Right cardiac atrium (tissue), 5 donors: ENCODE data around the gene MRM1. TPM values are rescaled to one million over a fixed set of nuclear protein-coding genes. Genes with fewer than 3 reads are reported as not detected.

Experiments used
- ATAC-seq, 2 donors: fragments of 200-7000 bp; cut with Tn5 transposase; one replicate each; pipeline versions ENCODE4 v1.8.0 to v1.9.1; 2020; ENCODE audit warnings: moderate library complexity in 2 of 2, mild to moderate bottlenecking in 1 of 2
- DNase-seq, 3 donors: peaks; one replicate each; pipeline ENCODE4 v3.0.0-alpha.2; 2020
- H3K27ac ChIP-seq: one replicate; pipeline ENCODE4 v1.5.1; 2013; ENCODE audit warnings: mild to moderate bottlenecking, low read length, control low read depth, moderate library complexity
- H3K27me3 ChIP-seq: one replicate; pipeline ENCODE4 v1.6.1; 2013; ENCODE audit not compliant: control insufficient read depth, insufficient read depth
- H3K4me1 ChIP-seq: one replicate; pipeline ENCODE4 v1.6.1; 2013; ENCODE audit warnings: low read length; ENCODE audit not compliant: control insufficient read depth, insufficient read depth
- H3K4me3 ChIP-seq: one replicate; pipeline ENCODE4 v1.5.1; 2013; ENCODE audit warnings: low read length, control low read depth
- H3K9me3 ChIP-seq: one replicate; pipeline ENCODE4 v1.6.1; 2013; ENCODE audit warnings: low read length; ENCODE audit not compliant: control insufficient read depth
- WGBS: extraction: QIAGEN DNeasy Blood & Tissue Kit; methylation state at CpG from one replicate; pipeline ENCODE4 v1.1.7; 2013; 5-methylcytosine and 5-hydroxymethylcytosine counted together
- intact Hi-C, 4 donors: fragments of 100-400 bp; cut with DNase I; formaldehyde crosslinking; loops; one replicate each; pipeline versions ENCODE4 v1.11.0 to v1.14.0; 2022 to 2023
- polyA plus RNA-seq: library from polyadenylated mRNA; stranded (reverse); fragments of 200-250 nt; gene quantifications from one replicate; pipeline ENCODE4 v1.2.3, GENCODE V29; 2013
- total RNA-seq, 4 donors: library from RNA; stranded (reverse); fragmentation: NEBNext Ultra II Directional; extraction: Animal tissue kit (Norgen Biotek cat#: 25700); gene quantifications; one replicate each; pipeline ENCODE4 v1.2.1, GENCODE V29; 2021
- donor health status: healthy with polysubstance abuse.
- donor health status: DM: no; HTN: yes; CAD: no.
- donor health status: DM: no; HTN: no; CAD: no.
- donor health status: DM: no; HTN: yes; CAD: no; lungs with severe emphysema.
- donor health status: DM: yes; HTN: yes; CAD: no.

Gene MRM1
- total and polyA plus RNA-seq, 5 donors: 4.4 to 7.8 (median 5.2) TPM

DNA sequence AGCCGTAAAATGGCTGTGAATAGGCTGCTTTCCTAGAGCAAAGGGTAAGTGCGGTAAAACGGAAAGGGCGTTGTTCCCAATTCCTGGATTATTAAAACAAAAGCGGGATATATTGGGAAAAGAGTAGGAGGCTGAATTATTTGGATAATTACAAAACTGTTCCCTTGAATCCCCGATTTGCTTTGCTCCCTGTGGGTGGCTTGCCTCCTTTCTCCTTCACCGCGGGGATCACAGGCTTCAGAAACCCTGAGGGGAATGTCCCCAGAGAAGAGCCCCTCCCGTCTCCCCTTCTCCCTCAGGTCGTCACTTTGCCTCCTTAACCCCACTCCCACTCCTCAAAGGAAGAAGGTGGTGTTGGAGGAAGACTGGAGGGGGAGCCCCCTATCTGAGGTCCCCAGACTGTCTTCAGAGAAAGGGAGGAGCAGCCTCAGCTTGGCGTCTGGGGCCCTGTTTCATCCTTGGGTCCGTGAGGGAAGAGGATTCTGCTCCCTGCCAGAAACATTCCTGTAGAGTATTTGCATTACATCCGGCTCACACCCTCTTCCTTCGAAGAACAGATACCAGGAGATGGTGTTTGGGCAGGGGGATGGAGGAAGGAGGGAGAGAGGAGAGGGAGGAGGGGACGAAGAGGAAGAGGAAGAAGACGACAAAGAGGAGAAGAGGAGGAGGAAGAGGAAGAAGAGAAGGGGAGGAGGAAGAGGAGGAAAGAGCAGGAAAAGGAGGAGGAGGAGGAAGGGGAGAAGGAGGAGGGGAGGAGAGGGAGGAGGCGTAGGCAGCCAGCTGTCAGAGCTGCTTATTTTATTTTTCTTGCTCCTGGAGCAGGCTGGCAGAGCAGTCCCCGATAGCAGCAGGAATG is 31.8 kb downstream of the MRM1 start:
- DNase-seq: no peak
- no peaks in the 10 kb centered on the region for H3K9me3 ChIP-seq
- ATAC-seq: no peak
- intact Hi-C loops: loop anchor here (5.0 to 10.0 kb wide), 3 partner anchors 414 to 602 kb away; no protein-coding TSS in a partner anchor
- no peaks in the 10 kb centered on the region for H3K27me3 ChIP-seq
- no peaks in the 10 kb centered on the region for H3K4me1 ChIP-seq
- no peak overlapping the region for H3K4me3 ChIP-seq
- no peak overlapping the region for H3K27ac ChIP-seq
- WGBS: 27% methylated on average over 18 of the region's 18 CpGs

DNA sequence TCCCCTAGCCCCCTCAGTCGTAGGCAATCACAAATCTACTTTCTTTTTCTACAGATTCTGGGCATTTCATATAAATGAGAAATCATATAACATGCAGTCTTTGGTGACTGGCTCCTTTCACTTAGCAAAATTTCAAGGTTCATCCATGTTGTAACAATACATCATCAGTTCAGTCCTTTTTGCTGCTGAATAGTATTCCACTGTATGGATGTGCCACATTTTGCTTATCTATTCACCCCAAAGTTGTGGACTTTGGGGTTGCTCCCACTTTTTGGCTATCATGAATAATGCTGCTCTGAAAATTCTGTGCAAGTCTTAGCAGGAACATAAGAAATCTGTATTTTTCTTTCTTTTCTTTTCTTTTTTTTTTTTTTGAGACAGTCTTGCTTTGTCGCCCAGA is 39.0 kb downstream of the MRM1 start:
- peaks cover 1% of the 10 kb centered on the region for H3K4me1 ChIP-seq
- DNase-seq (no peak), ATAC-seq (no peak)
- 93% methylated on average over 2 of the region's 2 CpGs for WGBS
- H3K9me3 ChIP-seq: no peaks in the 10 kb centered on the region
- H3K27ac ChIP-seq: no peak overlapping the region
- no peaks in the 10 kb centered on the region for H3K27me3 ChIP-seq
- intact Hi-C loops: no loop called here
- no peak overlapping the region for H3K4me3 ChIP-seq

DNA sequence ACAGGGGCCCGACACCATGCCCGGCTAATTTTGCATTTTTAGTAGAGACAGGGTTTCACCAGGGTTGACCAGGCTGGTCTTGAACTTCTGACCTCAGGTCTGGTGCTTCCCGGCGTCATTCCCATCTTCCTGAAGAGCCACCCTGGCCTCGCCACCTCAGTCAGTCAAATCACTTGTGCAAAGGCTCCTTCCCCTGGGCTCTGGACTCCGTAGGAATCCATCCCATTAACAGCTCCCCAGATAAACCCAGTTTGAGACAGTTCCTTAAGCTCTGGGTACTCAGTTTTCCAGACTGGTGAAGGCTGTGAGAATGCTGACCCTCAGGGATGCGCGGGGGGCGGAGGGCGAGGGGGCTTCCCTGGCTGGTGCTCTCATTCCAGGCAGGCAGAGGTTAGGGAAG is 39.5 kb downstream of the MRM1 start:
- H3K27me3 ChIP-seq: no peaks in the 10 kb centered on the region
- WGBS: 45% methylated on average over 10 of the region's 10 CpGs
- no peak for ATAC-seq

DNA sequence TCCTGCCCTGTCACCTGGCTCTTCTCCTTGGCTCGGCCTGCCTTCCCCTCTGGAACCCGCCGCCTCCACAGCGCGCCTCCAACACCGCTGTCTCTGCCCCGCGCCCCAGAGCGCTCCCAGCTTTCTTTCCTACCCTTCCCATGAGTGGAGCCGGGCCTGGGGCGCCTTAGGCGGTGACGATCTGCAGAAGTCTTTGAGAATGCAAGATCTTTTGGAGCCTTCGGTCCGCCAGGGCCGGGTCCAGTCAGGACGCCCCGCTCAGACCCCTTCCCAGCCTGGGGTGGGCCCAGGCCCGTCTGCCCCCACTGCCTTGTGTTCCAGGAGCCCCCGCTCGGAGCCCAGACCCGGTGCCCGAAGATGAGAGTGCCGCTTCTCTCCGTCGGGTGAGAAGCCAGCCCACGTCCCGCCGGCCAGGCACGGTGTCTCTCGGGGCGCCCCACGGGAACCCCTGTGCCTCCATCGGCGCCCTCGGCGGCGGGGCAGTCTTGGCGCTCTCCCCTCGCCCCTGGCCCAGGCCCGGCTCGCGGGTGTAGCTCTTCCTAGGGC is 40.0 kb downstream of the MRM1 start:
- Histone ChIP-seq H3K27ac (no peak overlapping the region), H3K4me1 (peaks cover 1% of the 10 kb centered on the region), H3K4me3 (peak overlapping the region; percentile 35), H3K27me3 (no peaks in the 10 kb centered on the region), H3K9me3 (no peaks in the 10 kb centered on the region)
- intact Hi-C loops: no loop called here
- ATAC-seq (peak; percentile 16 to 35), DNase-seq (no peak)
- 3% methylated on average over 43 of the region's 43 CpGs for WGBS

More for the DNA sequence above, 39.5 kb downstream of the MRM1 start:
- Histone ChIP-seq H3K4me1 (peaks cover 1% of the 10 kb centered on the region), H3K9me3 (no peaks in the 10 kb centered on the region), H3K4me3 (no peak overlapping the region), H3K27ac (no peak overlapping the region)
- intact Hi-C loops: no loop called here
- DNase-seq: no peak

DNA sequence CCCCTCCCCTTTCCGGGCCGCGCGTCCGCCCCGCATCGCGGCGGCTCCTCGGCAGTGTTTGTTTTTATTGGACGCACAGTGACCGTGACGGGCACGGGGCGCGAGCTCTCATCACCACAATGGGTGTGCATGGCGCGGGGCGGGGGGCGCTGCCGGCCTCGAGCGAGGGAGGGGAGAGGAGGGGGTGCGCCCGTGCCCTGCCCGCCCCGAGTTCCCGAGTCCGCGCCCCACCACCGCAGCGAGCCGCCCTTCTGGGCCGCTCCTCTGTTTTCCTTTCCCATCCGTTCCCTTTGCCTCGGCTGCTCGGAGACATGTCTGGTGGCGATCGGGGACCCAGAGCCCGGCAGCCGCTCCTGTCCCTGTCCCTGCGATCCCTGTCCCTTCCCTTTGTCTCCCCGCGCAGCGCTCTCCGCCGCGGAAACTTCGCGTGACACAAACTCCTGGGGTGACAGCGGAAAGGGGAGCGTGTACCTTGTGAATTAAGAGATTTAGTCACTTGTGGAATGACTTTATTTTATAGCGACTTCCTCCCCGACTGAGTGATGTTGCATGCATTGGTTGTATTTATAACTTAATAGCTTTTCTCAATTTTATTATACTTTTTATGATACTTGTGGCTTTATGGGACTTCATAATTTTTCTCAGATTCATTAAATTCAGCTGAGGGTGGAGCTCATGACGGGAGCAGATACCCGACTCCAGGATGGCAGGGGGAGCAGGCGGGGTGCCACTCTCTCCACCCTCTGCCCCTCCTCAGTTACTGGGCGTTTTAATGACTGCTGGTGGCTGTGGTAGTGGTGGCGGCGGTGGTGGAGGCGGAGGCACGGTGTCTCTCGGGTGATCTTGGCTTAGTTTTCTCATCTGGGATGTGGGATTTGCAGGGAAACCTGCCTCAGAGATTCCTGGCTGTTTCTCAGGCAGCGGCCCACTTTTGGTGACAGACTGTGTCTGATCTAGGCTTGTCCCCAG is 40.8 kb downstream of the MRM1 start:
- peak overlapping the region; percentile 35 for H3K4me3 ChIP-seq
- 4% methylated on average over 64 of the region's 64 CpGs for WGBS
- intact Hi-C loops: no loop called here
- DNase-seq (no peak), ATAC-seq (peak in 1 of 2 donors; percentile 62)
- no peak overlapping the region for H3K27ac ChIP-seq
- peaks cover 1% of the 10 kb centered on the region for H3K4me1 ChIP-seq
- no peaks in the 10 kb centered on the region for H3K9me3 ChIP-seq
- no peaks in the 10 kb centered on the region for H3K27me3 ChIP-seq

DNA sequence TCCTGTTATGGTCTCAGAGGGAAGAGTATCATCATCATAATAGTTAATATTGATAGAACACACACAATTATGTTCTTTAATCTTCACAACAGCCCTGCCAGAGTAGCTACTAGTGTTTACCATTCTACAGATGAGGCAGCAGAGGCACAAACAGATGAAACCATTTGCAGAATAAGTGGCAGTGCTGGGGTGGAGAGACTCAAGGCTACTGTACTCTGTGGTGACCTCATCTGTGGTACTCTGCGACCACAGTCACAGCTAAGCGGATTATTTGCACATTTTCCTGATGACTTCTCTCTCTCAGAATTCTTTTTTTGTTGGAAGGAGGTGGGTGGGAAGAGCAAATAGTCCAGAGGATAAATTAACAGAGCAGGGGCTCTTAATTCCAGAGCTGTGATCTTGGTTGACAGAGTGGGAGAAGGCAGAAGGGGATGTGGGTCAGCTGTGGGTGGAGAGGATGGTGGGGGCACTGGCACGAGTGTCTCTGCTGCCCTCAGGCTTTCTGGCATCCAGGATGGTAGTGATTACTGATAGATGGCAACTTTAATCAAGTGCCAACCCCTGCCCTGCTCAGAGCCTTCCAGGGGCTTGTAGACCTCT is 41.8 kb downstream of the MRM1 start:
- no peaks in the 10 kb centered on the region for H3K27me3 ChIP-seq
- ATAC-seq (no peak), DNase-seq (no peak)
- no peak overlapping the region for H3K27ac ChIP-seq
- 62% methylated on average over 3 of the region's 3 CpGs for WGBS
- intact Hi-C loops: no loop called here
- no peaks in the 10 kb centered on the region for H3K9me3 ChIP-seq
- H3K4me3 ChIP-seq: no peak overlapping the region
- peaks cover 1% of the 10 kb centered on the region for H3K4me1 ChIP-seq

DNA sequence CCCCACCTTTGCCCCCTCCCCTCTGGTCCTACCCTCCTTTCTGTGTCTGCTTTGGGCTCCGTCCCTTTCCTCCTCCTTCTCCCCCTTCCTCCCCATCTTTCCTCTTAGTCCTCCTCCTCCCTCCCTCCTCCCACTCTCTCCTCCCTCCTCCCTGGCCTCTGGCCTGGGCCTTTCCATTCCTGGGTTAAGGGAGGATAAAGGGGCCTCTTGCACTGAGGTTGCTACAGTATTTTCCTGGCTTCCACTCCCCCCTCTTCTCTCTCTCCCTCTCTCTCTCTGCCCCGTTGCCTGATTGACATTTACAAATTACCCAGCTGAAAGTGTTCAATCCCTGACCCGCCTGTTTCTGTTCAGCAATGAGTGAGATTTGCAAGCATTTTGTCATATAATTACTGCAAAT is 44.0 kb downstream of the MRM1 start:
- Histone ChIP-seq H3K4me1 (peaks cover 1% of the 10 kb centered on the region), H3K4me3 (no peak overlapping the region), H3K9me3 (no peaks in the 10 kb centered on the region), H3K27me3 (no peaks in the 10 kb centered on the region), H3K27ac (no peak overlapping the region)
- intact Hi-C loops: no loop called here
- ATAC-seq (no peak), DNase-seq (no peak)
- WGBS: 51% methylated on average over 3 of the region's 3 CpGs

DNA sequence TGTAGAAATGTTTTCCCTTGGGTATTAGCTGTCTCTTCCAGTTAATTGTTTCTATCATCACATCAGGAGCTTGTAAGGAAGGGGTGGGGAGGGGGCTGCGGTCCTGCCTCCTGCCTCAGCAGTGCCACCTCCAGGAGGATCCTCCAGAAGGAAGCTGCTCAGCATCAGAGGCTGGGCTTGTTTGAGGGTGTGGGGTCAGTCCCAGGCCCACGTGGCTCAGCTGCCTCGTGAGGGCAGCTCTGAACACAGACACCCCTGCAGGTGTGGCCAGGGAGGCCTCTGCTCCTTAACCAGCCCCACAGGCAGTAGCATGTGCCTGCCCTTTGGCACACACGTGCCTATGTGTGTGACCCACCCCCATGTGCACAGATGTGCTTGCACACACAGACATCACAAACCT is 46.3 kb downstream of the MRM1 start:
- 24% methylated on average over 4 of the region's 4 CpGs for WGBS
- no peak overlapping the region for H3K4me3 ChIP-seq
- no peaks in the 10 kb centered on the region for H3K27me3 ChIP-seq
- ATAC-seq (no peak), DNase-seq (no peak)
- H3K9me3 ChIP-seq: no peaks in the 10 kb centered on the region
- no peaks in the 10 kb centered on the region for H3K4me1 ChIP-seq
- intact Hi-C loops: no loop called here
- no peak overlapping the region for H3K27ac ChIP-seq

DNA sequence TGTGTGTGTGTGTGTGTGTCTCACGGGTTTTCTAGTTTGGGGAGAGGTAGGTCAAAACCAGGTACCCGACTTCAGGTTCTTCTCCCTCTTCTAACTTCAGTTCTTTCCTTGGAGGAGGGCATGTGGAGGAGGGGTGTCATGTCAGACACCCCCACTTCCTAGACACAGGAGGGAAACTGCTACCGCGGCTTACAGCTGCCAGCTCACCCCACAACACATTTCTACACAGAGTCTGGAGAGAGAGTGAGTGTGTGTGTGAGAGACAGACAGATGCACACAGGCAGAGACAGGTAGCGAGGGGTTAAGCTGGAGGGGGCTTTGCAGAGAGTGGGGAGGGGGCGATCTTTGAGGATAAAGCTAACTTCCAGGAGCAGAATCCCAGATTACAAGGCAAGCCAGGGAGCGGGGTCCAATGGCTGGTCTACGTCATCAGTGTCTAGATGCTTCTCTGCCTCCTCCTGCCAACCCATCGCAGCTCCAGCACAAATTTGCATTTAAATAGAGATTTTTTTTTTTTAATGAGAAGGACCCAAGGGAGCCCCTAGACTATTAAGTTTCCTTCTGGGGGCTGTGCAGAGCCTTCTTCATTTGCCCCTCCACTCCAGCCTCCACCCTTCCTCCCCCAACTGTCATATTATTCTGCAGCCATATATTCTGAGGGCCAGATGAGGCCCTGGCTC is 48.9 kb downstream of the MRM1 start:
- no peak for DNase-seq
- WGBS: 35% methylated on average over 9 of the region's 9 CpGs
- no peak overlapping the region for H3K27ac ChIP-seq
- no peak overlapping the region for H3K4me3 ChIP-seq
- H3K4me1 ChIP-seq: no peaks in the 10 kb centered on the region
- ATAC-seq: no peak
- intact Hi-C loops: no loop called here
- H3K27me3 ChIP-seq: no peaks in the 10 kb centered on the region
- H3K9me3 ChIP-seq: no peaks in the 10 kb centered on the region

DNA sequence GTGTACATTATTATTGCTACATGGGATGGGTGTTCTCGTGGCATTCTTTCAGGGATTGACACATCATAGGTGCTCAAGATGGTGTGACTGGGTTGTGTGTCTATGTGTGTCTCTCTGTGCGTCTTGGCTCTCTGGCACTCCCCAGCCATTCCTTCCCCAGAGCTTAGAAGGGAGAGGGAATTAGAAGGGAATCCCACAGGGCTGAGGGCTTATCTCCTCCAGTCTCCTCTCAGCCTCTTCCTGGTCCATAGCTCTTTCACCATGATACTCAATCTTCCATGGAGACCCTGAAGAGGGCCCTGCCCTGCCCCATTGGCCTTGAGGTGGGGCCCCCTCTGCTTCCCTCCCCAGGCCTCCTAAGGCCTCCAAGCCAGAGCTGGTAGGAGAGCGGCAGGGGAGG is 52.0 kb downstream of the MRM1 start:
- ATAC-seq (no peak), DNase-seq (no peak)
- no peak overlapping the region for H3K27ac ChIP-seq
- H3K9me3 ChIP-seq: no peaks in the 10 kb centered on the region
- intact Hi-C loops: no loop called here
- no peaks in the 10 kb centered on the region for H3K27me3 ChIP-seq
- H3K4me3 ChIP-seq: no peak overlapping the region
- WGBS: 68% methylated on average over 3 of the region's 3 CpGs
- H3K4me1 ChIP-seq: no peaks in the 10 kb centered on the region
